DOHH2 (cell line): ENCODE measurements around the gene SORBS2.

ENCODE experiments used
- CTCF ChIP-seq: fragments of 200-600 bp; sonication (generic); IDR thresholded peaks from one replicate; pipeline ENCODE4 v1.5.1; 2014; ENCODE audit warnings: antibody characterized with exemption, mild to moderate bottlenecking, low read depth, low read length; ENCODE audit not compliant: poor library complexity, severe bottlenecking
- EZH2phosphoT487 ChIP-seq: fragments of 200-600 bp; sonication (generic); IDR thresholded peaks from 2 replicates; pipeline ENCODE4 v1.6.1; 2017; ENCODE audit warnings: borderline replicate concordance, mild to moderate bottlenecking, antibody characterized with exemption, low read length, moderate library complexity, mixed read lengths

- no peak for TF ChIP-seq CTCF
- TF ChIP-seq EZH2phosphoT487, result no peak
Observed at GRCh38 chr4:185755451-185755850, 56.5 kb downstream of the SORBS2 start.
